Stimulated activated CD4-positive, alpha-beta T cell treated with anti-CD3 and anti-CD28 coated beads, Interleukin-4, amount 100 ng/mL, for 1 hour (primary cell): ENCODE results near the gene RHBDL1.
A peak's percentile ranks its signal among the peaks of the same experiment; 100 is the strongest.
"Not testable (repeated sequence)": the region's sequence is repeated elsewhere in the genome, so short reads cannot be mapped to it uniquely, and the experiment has no call there.

ENCODE experiments used
- DNase-seq: peaks from one replicate; pipeline ENCODE4 v3.0.0-alpha.2; 2020

The RHBDL1 gene

GRCh38 chr16:687499-687898 is 12.0 kb downstream of the RHBDL1 start:
- DNase-seq, result no peak

GRCh38 chr16:689175-689897 is 13.9 kb downstream of the RHBDL1 start:
- DNase-seq, result no peak

- not testable (repeated sequence) for DNase-seq
Measured at GRCh38 chr16:691242-691641, 15.8 kb downstream of the RHBDL1 start.

GRCh38 chr16:692356-693108 is 17.1 kb downstream of the RHBDL1 start:
- no peak for DNase-seq

GRCh38 chr16:693364-693763 is 17.9 kb downstream of the RHBDL1 start:
- no peak for DNase-seq

- no peak for DNase-seq
Measured at GRCh38 chr16:693766-694165, 18.3 kb downstream of the RHBDL1 start.

GRCh38 chr16:694187-694862 is 18.9 kb downstream of the RHBDL1 start:
- DNase-seq, result no peak

GRCh38 chr16:694863-695354 is 19.4 kb downstream of the RHBDL1 start:
- no peak for DNase-seq

- peak; percentile 69 for DNase-seq
Measured at GRCh38 chr16:695355-696089, 20.1 kb downstream of the RHBDL1 start.

- no peak for DNase-seq
Measured at GRCh38 chr16:698911-699671, 23.6 kb downstream of the RHBDL1 start.

- peak; percentile 61 for DNase-seq
Measured at GRCh38 chr16:700684-701584, 25.5 kb downstream of the RHBDL1 start.

GRCh38 chr16:702341-702740 is 26.9 kb downstream of the RHBDL1 start:
- DNase-seq, result no peak

- DNase-seq, result no peak
Measured at GRCh38 chr16:703406-703805, 27.9 kb downstream of the RHBDL1 start.

- no peak for DNase-seq
Measured at GRCh38 chr16:704047-704446, 28.6 kb downstream of the RHBDL1 start.

GRCh38 chr16:704552-705380 is 29.3 kb downstream of the RHBDL1 start:
- no peak for DNase-seq

GRCh38 chr16:705431-706188 is 30.1 kb downstream of the RHBDL1 start, which contains the start of gene FBXL16:
FBXL16 (minus strand) TSS chr16:705801; CDS start chr16:697405, 8,396 bp downstream.
- DNase-seq, result no peak

GRCh38 chr16:706189-707061 is 31.0 kb downstream of the RHBDL1 start:
- DNase-seq, result no peak

- no peak for DNase-seq
Measured at GRCh38 chr16:707062-707538, 31.6 kb downstream of the RHBDL1 start.
